Gastrocnemius medialis (tissue), 4 donors: ENCODE results near the gene PKLR. TPM values are rescaled to one million over a fixed set of nuclear protein-coding genes. Genes with fewer than 3 reads are reported as not detected.

Experiments
- ATAC-seq, 2 donors: fragments of 150-250 bp; one replicate each; pipeline ENCODE4 v1.9.1; 2016
- DNase-seq, 2 donors: peaks; one replicate each; pipeline ENCODE4 v3.0.0-alpha.2; 2019
- H3K27ac ChIP-seq, 4 donors: fragments of 200-600 bp; sonication (generic); 1 replicate in 1 of 4; 2 replicates in 3 of 4; pipeline ENCODE4 v1.5.1; 2016 to 2018; ENCODE audit warnings: mild to moderate bottlenecking in 2 of 4, moderate library complexity in 1 of 4
- H3K27me3 ChIP-seq, 3 donors: fragments of 200-600 bp; sonication (generic) in 2 of 3; 1 replicate in 1 of 3; 2 replicates in 2 of 3; pipeline versions ENCODE4 v1.5.1 to v1.6.0; 2016 to 2019; ENCODE audit warnings: mild to moderate bottlenecking in 1 of 3, moderate library complexity in 1 of 3
- H3K36me3 ChIP-seq, 2 donors: fragments of 200-600 bp; sonication (generic) in 1 of 2; one replicate each; pipeline ENCODE4 v1.5.1; 2017 to 2018
- H3K4me1 ChIP-seq, 2 donors: fragments of 200-600 bp; sonication (generic) in 1 of 2; one replicate each; pipeline ENCODE4 v1.5.1; 2016 to 2017; ENCODE audit warnings: mild to moderate bottlenecking in 2 of 2
- H3K4me3 ChIP-seq, 4 donors: fragments of 200-600 bp; sonication (generic) in 3 of 4; 1 replicate in 1 of 4; 2 replicates in 3 of 4; pipeline ENCODE4 v1.5.1; 2016 to 2019; ENCODE audit warnings: mild to moderate bottlenecking in 2 of 4
- H3K9me3 ChIP-seq, 3 donors: fragments of 200-600 bp; sonication (generic) in 2 of 3; 1 replicate in 1 of 3; 2 replicates in 2 of 3; pipeline ENCODE4 v1.5.1; 2016 to 2019
- POLR2A ChIP-seq, 2 donors: fragments of 450-650 bp; IDR thresholded peaks; one replicate each; pipeline ENCODE4 v1.6.1; 2017; ENCODE audit warnings: antibody characterized with exemption in 2 of 2, mild to moderate bottlenecking in 2 of 2, moderate library complexity in 2 of 2
- in situ Hi-C, 4 donors: fragments of 200-750 bp; cut with MboI; loops; one replicate each; pipeline versions ENCODE4 v1.15.0 to v1.8.0; 2017; ENCODE audit warnings: low sequenced_read_pairs in 4 of 4
- intact Hi-C: fragments of 100-400 bp; cut with DNase I; formaldehyde crosslinking; loops from one replicate; pipeline ENCODE4 v1.15.1; 2023; ENCODE audit warnings: low total_unique reads
- total RNA-seq, 4 donors: library from RNA; depleted of rRNA; stranded (reverse); fragments of >200 nt; gene quantifications; one replicate each; pipeline versions ENCODE4 v1.1.0 to v1.2.3, GENCODE V29; 2016
- TF ChIP-seq, protein P1 (sequence below), 5 experiments: fragments of 450-650 bp in 3 of 5; fragments of 200-600 bp in 2 of 5; sonication (generic) in 2 of 5; IDR thresholded peaks in 4 of 5; conservative IDR thresholded peaks in 1 of 5; 1 replicate in 4 of 5; 2 replicates in 1 of 5; pipeline ENCODE4 v1.5.1; 2016 to 2019; ENCODE audit warnings: antibody characterized with exemption in 5 of 5, mild to moderate bottlenecking in 3 of 5, moderate library complexity in 3 of 5

Gene PKLR
- total RNA-seq, 4 donors from 2014 or later = not detected

GRCh38 chr1:155278689-155279160 lies 22.5 kb downstream of the PKLR start:
- Histone ChIP-seq H3K9me3 (no peaks in the 10 kb centered on the region), H3K4me3 (no peak overlapping the region), H3K27ac (no peak overlapping the region), H3K27me3 (no peaks in the 10 kb centered on the region), H3K4me1 (peaks cover 9 to 21% of the 10 kb centered on the region in 2 donors), H3K36me3 (no peaks in the 10 kb centered on the region)
- in situ Hi-C loops (no loop called here), intact Hi-C loops (no loop called here)
- TF ChIP-seq POLR2A (IDR thresholded peaks at IDR 0.05) = no peak
- TF ChIP-seq, protein P1, sequence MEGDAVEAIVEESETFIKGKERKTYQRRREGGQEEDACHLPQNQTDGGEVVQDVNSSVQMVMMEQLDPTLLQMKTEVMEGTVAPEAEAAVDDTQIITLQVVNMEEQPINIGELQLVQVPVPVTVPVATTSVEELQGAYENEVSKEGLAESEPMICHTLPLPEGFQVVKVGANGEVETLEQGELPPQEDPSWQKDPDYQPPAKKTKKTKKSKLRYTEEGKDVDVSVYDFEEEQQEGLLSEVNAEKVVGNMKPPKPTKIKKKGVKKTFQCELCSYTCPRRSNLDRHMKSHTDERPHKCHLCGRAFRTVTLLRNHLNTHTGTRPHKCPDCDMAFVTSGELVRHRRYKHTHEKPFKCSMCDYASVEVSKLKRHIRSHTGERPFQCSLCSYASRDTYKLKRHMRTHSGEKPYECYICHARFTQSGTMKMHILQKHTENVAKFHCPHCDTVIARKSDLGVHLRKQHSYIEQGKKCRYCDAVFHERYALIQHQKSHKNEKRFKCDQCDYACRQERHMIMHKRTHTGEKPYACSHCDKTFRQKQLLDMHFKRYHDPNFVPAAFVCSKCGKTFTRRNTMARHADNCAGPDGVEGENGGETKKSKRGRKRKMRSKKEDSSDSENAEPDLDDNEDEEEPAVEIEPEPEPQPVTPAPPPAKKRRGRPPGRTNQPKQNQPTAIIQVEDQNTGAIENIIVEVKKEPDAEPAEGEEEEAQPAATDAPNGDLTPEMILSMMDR (IDR thresholded peaks at IDR 0.05 in 4 of 5, conservative IDR thresholded peaks at IDR 0.05 in 1 of 5) = no peak
- no peak for ATAC-seq
- no peak for DNase-seq

DNA sequence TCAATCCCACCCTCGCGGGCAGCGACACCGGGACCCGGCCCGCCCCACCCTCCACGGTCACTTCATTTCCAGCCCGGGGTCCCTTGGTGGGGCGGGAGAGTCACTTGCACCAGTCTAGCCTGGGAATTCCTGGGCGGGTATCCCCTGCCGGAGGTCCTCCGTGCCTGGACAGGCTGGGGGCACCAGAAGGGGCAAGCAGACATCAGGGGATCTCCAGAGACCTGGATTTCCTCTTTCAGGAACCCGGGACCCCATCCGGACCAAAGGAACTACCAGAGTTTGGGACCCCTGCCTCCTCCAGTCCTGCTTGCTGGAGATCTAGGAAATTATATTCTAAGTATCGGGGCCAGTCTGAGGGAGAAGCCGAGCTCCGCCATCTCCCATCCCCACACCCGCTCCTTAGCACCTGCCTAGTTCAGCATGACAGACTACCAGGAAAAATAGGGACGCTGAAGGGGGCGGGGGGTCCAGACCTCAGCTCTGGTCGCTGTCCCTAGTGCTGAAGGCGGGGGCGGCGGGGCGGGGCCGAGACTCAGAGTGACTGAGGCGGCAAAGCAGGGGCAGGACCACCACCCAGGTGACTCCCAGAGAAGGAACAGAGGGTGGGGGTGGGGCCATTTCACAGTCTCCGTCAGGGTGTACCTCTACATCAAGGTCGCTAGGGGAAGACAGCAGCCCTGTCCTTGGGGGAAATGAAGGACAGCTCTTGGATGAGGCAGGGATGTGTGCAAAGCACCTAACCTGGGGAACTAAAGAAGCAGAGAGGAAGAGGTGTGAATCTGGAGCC lies 23.1 kb downstream of the PKLR start:
- Histone ChIP-seq H3K27ac (peak overlapping the region in 3 of 4 donors; percentile 66 to 71 (median 69)), H3K4me1 (peaks cover 9 to 21% of the 10 kb centered on the region in 2 donors), H3K4me3 (peak overlapping the region; percentile 78 to 97 (median 80)), H3K36me3 (no peaks in the 10 kb centered on the region), H3K9me3 (no peaks in the 10 kb centered on the region), H3K27me3 (no peaks in the 10 kb centered on the region)
- peak in 1 of 2 donors; percentile 22 for DNase-seq
- no peak for TF ChIP-seq POLR2A (IDR thresholded peaks at IDR 0.05)
- TF ChIP-seq, protein P1 (IDR thresholded peaks at IDR 0.05 in 4 of 5, conservative IDR thresholded peaks at IDR 0.05 in 1 of 5) = peak in 2 of 5 experiments; percentile 9 to 16
- intact Hi-C loops (loop anchor here (1.0 kb wide), 2 partner anchors 30 to 46 kb away; partner anchors contain the start of gene FDPS), in situ Hi-C loops (no loop called here)
- no peak for ATAC-seq

DNA sequence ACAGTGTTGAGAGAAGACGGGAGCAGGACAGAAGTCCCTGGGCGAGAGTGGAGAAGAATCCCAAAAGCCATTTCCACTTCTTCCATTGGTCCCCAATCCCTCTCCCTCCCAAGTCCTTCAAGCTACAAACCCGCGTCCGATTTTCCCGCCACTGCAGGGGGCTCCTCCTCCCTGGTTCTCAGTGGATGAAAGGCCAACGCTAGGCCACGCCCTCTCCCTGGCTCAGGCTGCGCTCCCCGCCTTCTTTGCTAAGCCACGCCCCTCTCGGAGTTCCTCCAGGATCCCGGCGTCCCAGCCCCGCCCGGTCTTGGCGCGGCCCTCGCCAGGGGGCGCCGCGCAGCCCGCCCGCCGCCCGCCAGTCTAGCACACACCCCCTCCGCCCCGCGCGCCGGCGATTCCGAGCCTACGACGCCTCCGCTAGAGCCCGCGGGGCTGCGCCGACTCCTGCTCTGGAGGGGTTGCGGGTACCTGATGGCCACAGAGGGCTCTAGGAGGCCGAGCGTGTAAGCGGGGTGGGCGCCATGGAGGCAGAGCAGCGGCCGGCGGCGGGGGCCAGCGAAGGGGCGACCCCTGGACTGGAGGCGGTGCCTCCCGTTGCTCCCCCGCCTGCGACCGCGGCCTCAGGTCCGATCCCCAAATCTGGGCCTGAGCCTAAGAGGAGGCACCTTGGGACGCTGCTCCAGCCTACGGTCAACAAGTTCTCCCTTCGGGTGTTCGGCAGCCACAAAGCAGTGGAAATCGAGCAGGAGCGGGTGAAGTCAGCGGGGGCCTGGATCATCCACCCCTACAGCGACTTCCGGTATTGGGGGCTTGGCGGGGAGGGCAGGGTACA lies 24.0 kb downstream of the PKLR start, which contains the start of gene HCN3:
HCN3 (plus strand) TSS at position 394 of the 832 bp plus-strand sequence; CDS start at position 522, 128 bp downstream.
- in situ Hi-C loops (no loop called here), intact Hi-C loops (loop anchor here (1.0 kb wide), 2 partner anchors 31 to 47 kb away; partner anchors contain the start of gene FDPS)
- ATAC-seq (peak; percentile 83 to 88), DNase-seq (peak; percentile 96)
- TF ChIP-seq POLR2A (IDR thresholded peaks at IDR 0.05) = no peak
- TF ChIP-seq, protein P1 (IDR thresholded peaks at IDR 0.05 in 4 of 5, conservative IDR thresholded peaks at IDR 0.05 in 1 of 5) = peak; percentile 55 to 83 (median 65)
- Histone ChIP-seq H3K27me3 (no peaks in the 10 kb centered on the region), H3K9me3 (no peaks in the 10 kb centered on the region), H3K4me3 (peak within 1 kb of the TSS; percentile 78 to 97 (median 80)), H3K36me3 (no peaks in the 10 kb centered on the region), H3K4me1 (peaks cover 12 to 25% of the 10 kb centered on the region in 2 donors), H3K27ac (peak within 1 kb of the TSS; percentile 66 to 71 (median 68))

- in situ Hi-C loops (no loop called here), intact Hi-C loops (loop anchor here (1.0 kb wide), 3 partner anchors 11 to 50 kb away; partner anchors contain the start of genes FDPS and SCAMP3)
- H3K4me3 ChIP-seq = peak within 1 kb of the TSS; percentile 72 to 86 (median 80)
- no peaks in the 10 kb centered on the region for H3K27me3 ChIP-seq
- H3K4me1 ChIP-seq = peaks cover 20 to 39% of the 10 kb centered on the region in 2 donors
- H3K9me3 ChIP-seq = no peaks in the 10 kb centered on the region
- peaks cover 0 to 31% of the 10 kb centered on the region in 2 donors for H3K36me3 ChIP-seq
- peak within 1 kb of the TSS; percentile 90 to 98 (median 97) for H3K27ac ChIP-seq
- peak; percentile 89 to 94 for DNase-seq
- ATAC-seq = peak; percentile 81 to 83
- TF ChIP-seq, protein P1 (IDR thresholded peaks at IDR 0.05 in 4 of 5, conservative IDR thresholded peaks at IDR 0.05 in 1 of 5) = no peak
- TF ChIP-seq POLR2A (IDR thresholded peaks at IDR 0.05) = peak; percentile 84 to 89
These were observed 27.6 kb downstream of the PKLR start, which contains the start of gene CLK2 for GRCh38 chr1:155273343-155274245. Gene CLK2 (minus strand): TSS chr1:155273504. CDS start chr1:155270977, 2,527 bp downstream.
